H9 (cell line): ENCODE data around the gene AFF1. TPM values are rescaled to one million over a fixed set of nuclear protein-coding genes. Genes with fewer than 3 reads are reported as not detected.

Source experiments
- DNase-seq: peaks from one replicate; pipeline ENCODE4 v3.0.0-alpha.2; 2017
- H2AFZ ChIP-seq: one replicate; pipeline ENCODE4 v1.6.1; 2013; ENCODE audit warnings: mild to moderate bottlenecking, low read length, control low read depth, moderate library complexity
- H2AK5ac ChIP-seq: 2 replicates; pipeline ENCODE4 v1.6.1; 2013; ENCODE audit warnings: low read length, control low read depth, mixed read lengths; ENCODE audit not compliant: insufficient read length
- H2BK120ac ChIP-seq: one replicate; pipeline ENCODE4 v1.6.1; 2013; ENCODE audit warnings: low read depth, mild to moderate bottlenecking, low read length, control low read depth, inconsistent platforms; ENCODE audit not compliant: poor library complexity, severe bottlenecking
- H2BK12ac ChIP-seq: 2 replicates; pipeline ENCODE4 v1.6.1; 2013; ENCODE audit warnings: low read length, control low read depth, mixed read lengths, low read depth; ENCODE audit not compliant: insufficient read length
- H2BK15ac ChIP-seq: 2 replicates; pipeline ENCODE4 v1.6.1; 2013; ENCODE audit warnings: low read depth, low read length, control low read depth
- H2BK20ac ChIP-seq: one replicate; pipeline ENCODE4 v1.6.1; 2013; ENCODE audit warnings: low read depth, mild to moderate bottlenecking, low read length, control low read depth, inconsistent platforms; ENCODE audit not compliant: poor library complexity, severe bottlenecking
- H2BK5ac ChIP-seq: 2 replicates; pipeline ENCODE4 v1.6.1; 2013; ENCODE audit warnings: low read length, control low read depth, mixed read lengths; ENCODE audit not compliant: insufficient read length
- H3K14ac ChIP-seq: 2 replicates; pipeline ENCODE4 v1.6.1; 2013; ENCODE audit warnings: low read length, control low read depth; ENCODE audit not compliant: insufficient read depth
- H3K18ac ChIP-seq: 2 replicates; pipeline ENCODE4 v1.6.1; 2013; ENCODE audit warnings: low read depth, mild to moderate bottlenecking, mixed read lengths, low read length, control low read depth; ENCODE audit not compliant: insufficient read length
- H3K23ac ChIP-seq: 2 replicates; pipeline ENCODE4 v1.6.1; 2013; ENCODE audit warnings: low read length, control low read depth, mixed read lengths, low read depth; ENCODE audit not compliant: insufficient read length
- H3K23me2 ChIP-seq: 2 replicates; pipeline ENCODE4 v1.6.1; 2013; ENCODE audit warnings: low read depth, mild to moderate bottlenecking, mixed read lengths, low read length, control low read depth; ENCODE audit not compliant: insufficient read length, poor library complexity, severe bottlenecking
- H3K27ac ChIP-seq: 2 replicates; pipeline ENCODE4 v1.5.1; 2013; ENCODE audit warnings: low read length, control low read depth, mixed read lengths, low read depth; ENCODE audit not compliant: insufficient read length
- H3K27me3 ChIP-seq: 2 replicates; pipeline ENCODE4 v1.6.1; 2013; ENCODE audit warnings: low read length, control low read depth, inconsistent platforms; ENCODE audit not compliant: insufficient read depth
- H3K4ac ChIP-seq: 2 replicates; pipeline ENCODE4 v1.6.1; 2013; ENCODE audit warnings: low read depth, mild to moderate bottlenecking, control low read depth, inconsistent platforms, low read length, moderate library complexity
- H3K4me1 ChIP-seq: 2 replicates; pipeline ENCODE4 v1.6.1; 2013; ENCODE audit warnings: low read length, control low read depth, inconsistent platforms; ENCODE audit not compliant: insufficient read depth
- H3K4me2 ChIP-seq: 2 replicates; pipeline ENCODE4 v1.6.1; 2013; ENCODE audit warnings: low read length, control low read depth, mixed read lengths; ENCODE audit not compliant: insufficient read length, insufficient read depth
- H3K56ac ChIP-seq: 2 replicates; pipeline ENCODE4 v1.6.1; 2013; ENCODE audit warnings: low read depth, mild to moderate bottlenecking, mixed read lengths, low read length, control low read depth; ENCODE audit not compliant: insufficient read length
- H3K79me1 ChIP-seq: 2 replicates; pipeline ENCODE4 v1.6.1; 2013; ENCODE audit warnings: low read depth, mild to moderate bottlenecking, moderate library complexity, low read length, control low read depth, inconsistent platforms; ENCODE audit not compliant: insufficient read depth, poor library complexity, severe bottlenecking
- H3K79me2 ChIP-seq: 2 replicates; pipeline ENCODE4 v1.6.1; 2013; ENCODE audit warnings: low read length, control low read depth, inconsistent platforms; ENCODE audit not compliant: insufficient read depth
- H3K9ac ChIP-seq: 2 replicates; pipeline ENCODE4 v1.6.1; 2013; ENCODE audit warnings: low read length, control low read depth, mixed read lengths; ENCODE audit not compliant: insufficient read length; ENCODE audit errors: extremely low read depth
- H3K9me3 ChIP-seq: one replicate; pipeline ENCODE4 v1.6.1; 2013; ENCODE audit warnings: low read depth, low read length, inconsistent platforms; ENCODE audit not compliant: control insufficient read depth
- H3T11ph ChIP-seq: one replicate; pipeline ENCODE4 v1.6.1; 2013; ENCODE audit warnings: mild to moderate bottlenecking, low read length, control low read depth, inconsistent platforms
- H4K20me1 ChIP-seq: one replicate; pipeline ENCODE4 v1.6.1; 2013; ENCODE audit not compliant: control insufficient read depth, insufficient read length, insufficient read depth
- H4K5ac ChIP-seq: 2 replicates; pipeline ENCODE4 v1.6.1; 2013; ENCODE audit warnings: low read depth, mild to moderate bottlenecking, mixed read lengths, low read length, control low read depth; ENCODE audit not compliant: insufficient read length
- H4K8ac ChIP-seq: replicated peaks from 2 replicates; pipeline ENCODE4 v1.6.1; 2013; ENCODE audit warnings: low read length, control low read depth, mixed read lengths, low read depth; ENCODE audit not compliant: insufficient read length
- H4K91ac ChIP-seq: 2 replicates; pipeline ENCODE4 v1.6.1; 2013; ENCODE audit warnings: low read depth, mild to moderate bottlenecking, moderate library complexity, mixed read lengths, low read length, control low read depth; ENCODE audit not compliant: insufficient read length
- H3K27ac Mint-ChIP-seq, 3 experiments: 2 replicates in 2 of 3; 3 replicates in 1 of 3; pipeline ENCODE4 v1.8.0; 2020 to 2021; ENCODE audit warnings: mixed read lengths in 3 of 3, mild to moderate bottlenecking in 1 of 3, moderate library complexity in 1 of 3
- H3K27me3 Mint-ChIP-seq: 2 replicates; pipeline ENCODE4 v1.8.0; 2021; ENCODE audit warnings: low read depth, mild to moderate bottlenecking, moderate library complexity, mixed read lengths
- H3K36me3 Mint-ChIP-seq, 3 experiments: 2 replicates in 2 of 3; 3 replicates in 1 of 3; pipeline ENCODE4 v1.8.0; 2020 to 2021; ENCODE audit warnings: low read depth in 3 of 3, mixed read lengths in 3 of 3; ENCODE audit not compliant: insufficient read depth in 1 of 3
- H3K4me1 Mint-ChIP-seq, 2 experiments: 2 replicates each; pipeline ENCODE4 v1.8.0; 2020; ENCODE audit warnings: mixed read lengths in 2 of 2
- H3K4me3 Mint-ChIP-seq, 2 experiments: 2 replicates in 1 of 2; 3 replicates in 1 of 2; pipeline ENCODE4 v1.8.0; 2020 to 2021; ENCODE audit warnings: mild to moderate bottlenecking in 2 of 2, mixed read lengths in 2 of 2, moderate library complexity in 1 of 2
- H3K9me3 Mint-ChIP-seq, 2 experiments: 2 replicates in 1 of 2; 3 replicates in 1 of 2; pipeline ENCODE4 v1.8.0; 2020; ENCODE audit warnings: mild to moderate bottlenecking in 2 of 2, mixed read lengths in 2 of 2, moderate library complexity in 1 of 2
- CTCF ChIP-seq: fragments of 200-600 bp; sonication (generic); conservative IDR thresholded peaks from 3 replicates; pipeline ENCODE4 v1.8.0; 2021; ENCODE audit warnings: antibody characterized with exemption, mild to moderate bottlenecking
- WGBS: extraction: QIAGEN DNeasy Blood & Tissue Kit; methylation state at CpG from one replicate; pipeline ENCODE4 v1.1.7; 2013; ENCODE audit warnings: missing lambda C conversion rate, low lambda C conversion rate, mixed read lengths; ENCODE audit not compliant: insufficient read length; ENCODE audit errors: extremely low coverage; 5-methylcytosine and 5-hydroxymethylcytosine counted together
- total RNA-seq: library from RNA; stranded (reverse); gene quantifications from 2 replicates; pipeline ENCODE4 v1.2.1, GENCODE V29; 2021

Gene AFF1
- total RNA-seq, 1 experiment from 2014 or later, result 74.5 TPM

- Histone ChIP-seq H3K56ac (no peak overlapping the region), H3K4ac (no peak overlapping the region), H3K4me1 (peaks cover 4% of the 10 kb centered on the region; the same call in 1 of the 2 replicates), H3K18ac (no peak overlapping the region), H2BK20ac (no peak overlapping the region), H3K79me2 (no peaks in the 10 kb centered on the region; the same call in 1 of the 2 replicates), H3K79me1 (no peaks in the 10 kb centered on the region), H2BK15ac (no peak overlapping the region), H3K9me3 (no peaks in the 10 kb centered on the region), H2BK120ac (no peak overlapping the region), H4K8ac (no peak overlapping the region), H2BK5ac (no peak overlapping the region), H3K4me2 (no peak overlapping the region), H3K9ac (no peak overlapping the region), H3K23me2 (no peaks in the 10 kb centered on the region), H3K27ac (no peak overlapping the region), H2AK5ac (no peak overlapping the region), H3K27me3 (no peaks in the 10 kb centered on the region), H3K23ac (no peak overlapping the region), H4K91ac (no peak overlapping the region), H2BK12ac (no peak overlapping the region), H4K20me1 (peaks cover 2% of the 10 kb centered on the region), H3T11ph (no peak overlapping the region), H2AFZ (no peak overlapping the region), H3K14ac (no peak overlapping the region), H4K5ac (no peak overlapping the region)
- no peaks in the 10 kb centered on the region for H3K27me3 Mint-ChIP-seq
- H3K4me1 Mint-ChIP-seq, result peaks cover 17 to 19% of the 10 kb centered on the region in 2 experiments
- WGBS, result no CpG with 5 or more reads among the region's 2 CpGs
- peaks cover 3 to 15% (median 11%) of the 10 kb centered on the region in 3 experiments; a peak in 6 of 7 replicates for H3K36me3 Mint-ChIP-seq
- H3K4me3 Mint-ChIP-seq, result no peak overlapping the region
- H3K9me3 Mint-ChIP-seq, result no peaks in the 10 kb centered on the region
- H3K27ac Mint-ChIP-seq, result no peak overlapping the region
- no peak for DNase-seq
- no peak for TF ChIP-seq CTCF
Measured at GRCh38 chr4:87103691-87104187, 168.9 kb downstream of the AFF1 start.
